Measurements from ENCODE around the gene PRDM2.

Gene PRDM2

DNA sequence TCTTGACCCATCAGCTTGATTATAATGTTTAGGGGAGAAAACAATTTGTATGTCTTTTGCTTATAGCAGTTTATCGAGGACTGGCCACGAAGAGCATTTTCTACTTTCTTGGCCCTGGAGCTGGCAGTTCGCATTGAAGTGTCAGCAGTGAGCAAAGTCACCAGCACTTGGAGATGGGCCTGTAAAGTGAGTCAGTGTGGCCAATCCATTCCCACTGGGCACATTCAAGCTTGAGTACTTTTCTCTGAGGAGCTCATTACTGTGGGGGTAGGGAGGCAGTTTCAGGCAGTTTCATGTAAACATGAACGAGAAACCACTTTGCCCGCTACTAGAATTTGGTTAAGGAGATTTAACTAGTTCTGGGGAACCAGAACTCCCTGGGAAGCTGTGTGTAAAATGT lies 164.8 kb downstream of the PRDM2 start:
- no peaks in the 10 kb centered on the region for H3K4me1 ChIP-seq (ENCODE audit: control insufficient read depth, insufficient read depth, low read length)
- no peaks in the 10 kb centered on the region for H3K27me3 ChIP-seq (ENCODE audit: control insufficient read depth, insufficient read depth, low read length, poor library complexity, severe bottlenecking)

DNA sequence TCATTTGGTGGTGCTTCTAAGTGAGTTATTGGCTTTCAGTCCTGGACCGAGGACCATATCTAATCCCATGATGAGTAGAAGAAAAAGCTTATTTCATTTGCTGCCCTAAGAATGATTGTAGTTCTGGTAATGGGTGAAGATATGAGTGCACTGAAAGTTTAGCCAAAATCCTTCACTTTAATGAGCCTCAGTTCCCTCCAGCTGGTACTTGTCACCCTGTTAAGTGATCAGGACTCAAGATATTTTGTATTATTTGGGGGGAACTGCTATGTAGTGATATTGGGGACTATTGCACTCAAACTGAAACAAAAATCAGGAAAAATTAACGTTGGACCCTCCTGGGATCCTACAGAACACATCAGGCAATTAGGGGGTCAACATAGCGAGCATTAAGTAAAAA lies 165.9 kb downstream of the PRDM2 start:
- WGBS, 2 experiments = 87 to 93% methylated on average over 3 of the region's 3 CpGs
- Histone ChIP-seq H3K36me3 (ENCODE audit: control insufficient read depth, insufficient read depth, low read length) (no peaks in the 10 kb centered on the region), H3K9me3 (ENCODE audit: control insufficient read depth, low read length) (no peaks in the 10 kb centered on the region), H3K27ac (ENCODE audit: insufficient read depth, low read depth, low read length, poor library complexity, severe bottlenecking) (no peak overlapping the region), H3K4me3 (ENCODE audit: insufficient read depth, low read depth, low read length) (no peak overlapping the region), H3K27me3 (ENCODE audit: control insufficient read depth, insufficient read depth, low read length, poor library complexity, severe bottlenecking) (no peaks in the 10 kb centered on the region), H3K4me1 (ENCODE audit: control insufficient read depth, insufficient read depth, low read length) (no peaks in the 10 kb centered on the region)

More for the DNA sequence above, 164.8 kb downstream of the PRDM2 start:
- WGBS, 2 experiments = 90 to 95% methylated on average over 5 of the region's 5 CpGs
- Histone ChIP-seq H3K4me3 (ENCODE audit: insufficient read depth, low read depth, low read length) (no peak overlapping the region), H3K36me3 (ENCODE audit: control insufficient read depth, insufficient read depth, low read length) (no peaks in the 10 kb centered on the region), H3K9me3 (ENCODE audit: control insufficient read depth, low read length) (no peaks in the 10 kb centered on the region), H3K27ac (ENCODE audit: insufficient read depth, low read depth, low read length, poor library complexity, severe bottlenecking) (no peak overlapping the region)

DNA sequence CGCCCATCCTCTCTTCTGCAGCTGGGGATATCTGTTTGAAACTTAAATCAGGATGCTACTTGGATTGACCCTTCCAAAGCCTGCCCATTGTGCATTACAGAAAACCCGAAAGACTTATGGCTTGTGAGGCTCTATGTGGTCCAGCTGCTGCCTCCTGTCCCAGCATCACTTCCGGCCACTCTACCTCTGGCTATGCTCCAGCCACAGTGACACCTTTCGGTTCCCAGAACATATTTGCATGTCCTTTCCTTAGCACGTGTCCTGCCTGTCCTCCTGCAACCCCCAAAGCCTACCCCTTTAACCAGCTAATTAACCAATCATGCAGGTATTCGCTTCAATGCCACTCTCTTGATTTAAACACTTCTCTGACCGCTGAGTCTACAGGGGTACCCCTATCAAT lies 167.6 kb downstream of the PRDM2 start:
- H3K9me3 ChIP-seq (ENCODE audit: control insufficient read depth, low read length) = no peaks in the 10 kb centered on the region
- no peaks in the 10 kb centered on the region for H3K4me1 ChIP-seq (ENCODE audit: control insufficient read depth, insufficient read depth, low read length)
- no peak overlapping the region for H3K27ac ChIP-seq (ENCODE audit: insufficient read depth, low read depth, low read length, poor library complexity, severe bottlenecking)
- WGBS, 2 experiments = 91 to 95% methylated on average over 7 of the region's 7 CpGs
- no peaks in the 10 kb centered on the region for H3K36me3 ChIP-seq (ENCODE audit: control insufficient read depth, insufficient read depth, low read length)
- no peak overlapping the region for H3K4me3 ChIP-seq (ENCODE audit: insufficient read depth, low read depth, low read length)
- no peaks in the 10 kb centered on the region for H3K27me3 ChIP-seq (ENCODE audit: control insufficient read depth, insufficient read depth, low read length, poor library complexity, severe bottlenecking)

DNA sequence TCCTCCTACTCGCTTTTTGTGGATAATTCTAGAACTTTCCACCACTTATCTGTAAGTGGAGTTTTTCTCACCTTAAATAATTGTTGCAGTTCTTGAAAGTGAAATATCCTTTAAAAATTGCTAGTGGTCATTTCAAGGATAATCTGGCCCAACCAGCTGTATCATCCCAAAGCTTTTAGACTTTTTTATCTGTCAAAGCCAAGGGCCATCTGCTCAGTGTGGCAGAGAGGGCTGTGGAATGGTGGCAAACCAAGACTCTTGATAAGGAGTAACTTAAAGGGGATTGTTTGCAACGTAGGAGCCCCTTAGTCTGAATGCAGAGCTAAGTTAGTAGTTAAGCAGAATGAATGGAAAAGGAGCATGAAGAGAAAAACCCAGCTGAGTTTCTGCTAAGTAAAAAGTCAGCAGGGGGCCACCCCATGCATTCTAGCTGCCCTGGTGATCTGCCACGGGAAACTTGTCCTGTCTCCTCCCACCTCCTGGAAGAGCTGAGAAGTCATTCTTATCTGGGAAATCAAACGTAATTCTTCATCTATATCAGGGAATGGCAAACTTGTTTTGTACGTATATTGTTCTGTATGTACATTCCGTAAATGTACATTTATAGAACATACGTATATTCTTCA lies 169.3 kb downstream of the PRDM2 start:
- Histone ChIP-seq H3K4me3 (ENCODE audit: insufficient read depth, low read depth, low read length) (no peak overlapping the region), H3K27me3 (ENCODE audit: control insufficient read depth, insufficient read depth, low read length, poor library complexity, severe bottlenecking) (no peaks in the 10 kb centered on the region), H3K36me3 (ENCODE audit: control insufficient read depth, insufficient read depth, low read length) (no peaks in the 10 kb centered on the region), H3K4me1 (ENCODE audit: control insufficient read depth, insufficient read depth, low read length) (no peaks in the 10 kb centered on the region), H3K27ac (ENCODE audit: insufficient read depth, low read depth, low read length, poor library complexity, severe bottlenecking) (no peak overlapping the region), H3K9me3 (ENCODE audit: control insufficient read depth, low read length) (no peaks in the 10 kb centered on the region)
- WGBS, 2 experiments = 42 to 50% methylated on average over 4 to 7 of the region's 7 CpGs

DNA sequence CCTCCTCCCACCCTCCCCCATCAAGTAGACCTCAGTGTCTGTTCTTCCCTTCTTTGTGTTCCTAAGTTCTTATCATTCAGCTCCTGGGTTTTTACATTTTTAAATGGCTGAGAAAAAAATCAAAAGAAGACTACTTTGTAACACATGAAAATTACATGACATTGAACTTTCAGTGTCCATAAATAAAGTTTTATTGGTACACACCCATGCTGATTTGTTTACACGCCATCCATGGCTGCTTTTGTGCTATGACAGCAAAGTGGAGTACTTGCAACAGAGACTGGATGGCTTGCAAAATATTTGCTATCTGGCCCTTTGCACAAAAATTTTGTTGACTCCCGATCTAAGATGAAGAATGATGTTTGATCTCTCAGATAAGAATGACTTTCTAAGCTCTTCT lies 171.4 kb downstream of the PRDM2 start:
- no peaks in the 10 kb centered on the region for H3K27me3 ChIP-seq (ENCODE audit: control insufficient read depth, insufficient read depth, low read length, poor library complexity, severe bottlenecking)
- no peak overlapping the region for H3K27ac ChIP-seq (ENCODE audit: insufficient read depth, low read depth, low read length, poor library complexity, severe bottlenecking)
- 91 to 93% methylated on average over 2 of the region's 2 CpGs for WGBS, 2 experiments
- H3K4me3 ChIP-seq (ENCODE audit: insufficient read depth, low read depth, low read length) = no peak overlapping the region
- H3K4me1 ChIP-seq (ENCODE audit: control insufficient read depth, insufficient read depth, low read length) = no peaks in the 10 kb centered on the region
- no peaks in the 10 kb centered on the region for H3K9me3 ChIP-seq (ENCODE audit: control insufficient read depth, low read length)
- H3K36me3 ChIP-seq (ENCODE audit: control insufficient read depth, insufficient read depth, low read length) = no peaks in the 10 kb centered on the region

DNA sequence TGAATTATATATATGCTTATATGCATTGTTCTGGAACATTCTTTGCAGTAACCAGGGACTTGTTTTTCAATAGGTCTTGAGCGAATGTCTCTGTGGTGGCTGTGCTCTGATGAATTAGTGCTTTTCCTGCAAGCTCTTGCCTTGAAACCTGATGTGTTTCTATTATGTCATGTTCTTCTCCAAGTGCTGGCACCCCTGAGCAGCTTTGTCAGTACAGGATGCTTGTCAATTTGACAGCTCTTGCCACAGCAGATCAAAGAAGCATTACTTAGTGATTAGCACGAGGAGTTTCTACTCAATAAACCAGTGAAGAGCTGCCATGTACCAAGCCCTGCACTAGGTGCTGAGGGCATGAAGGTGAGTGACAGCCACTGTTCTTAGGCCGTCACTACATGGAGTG lies 171.9 kb downstream of the PRDM2 start:
- H3K27me3 ChIP-seq (ENCODE audit: control insufficient read depth, insufficient read depth, low read length, poor library complexity, severe bottlenecking) = no peaks in the 10 kb centered on the region
- WGBS, 2 experiments = 68 to 74% methylated on average over 3 of the region's 3 CpGs
- no peak overlapping the region for H3K4me3 ChIP-seq (ENCODE audit: insufficient read depth, low read depth, low read length)
- H3K4me1 ChIP-seq (ENCODE audit: control insufficient read depth, insufficient read depth, low read length) = no peaks in the 10 kb centered on the region
- no peak overlapping the region for H3K27ac ChIP-seq (ENCODE audit: insufficient read depth, low read depth, low read length, poor library complexity, severe bottlenecking)
- no peaks in the 10 kb centered on the region for H3K9me3 ChIP-seq (ENCODE audit: control insufficient read depth, low read length)
- no peaks in the 10 kb centered on the region for H3K36me3 ChIP-seq (ENCODE audit: control insufficient read depth, insufficient read depth, low read length)

DNA sequence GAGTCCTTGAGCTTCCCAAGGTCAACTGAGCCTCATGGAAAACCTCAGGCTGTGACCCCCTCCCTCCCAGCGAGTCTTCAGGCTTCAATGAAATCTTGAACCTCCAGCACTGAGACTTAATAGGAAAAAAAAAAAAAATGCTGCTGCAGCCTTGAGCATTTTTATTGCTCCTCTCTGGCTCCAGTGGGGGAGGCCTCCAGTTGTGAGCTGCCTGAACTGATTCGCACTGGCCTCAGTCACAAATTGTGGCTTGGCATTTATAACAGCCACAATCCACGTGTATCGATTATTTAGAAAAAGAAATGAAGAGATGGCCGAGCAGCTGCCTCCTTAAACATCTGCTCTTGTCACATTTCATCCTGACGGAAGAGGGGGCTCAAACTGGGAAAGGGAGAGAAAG lies 173.0 kb downstream of the PRDM2 start:
- H3K36me3 ChIP-seq (ENCODE audit: control insufficient read depth, insufficient read depth, low read length) = no peaks in the 10 kb centered on the region
- no peak overlapping the region for H3K27ac ChIP-seq (ENCODE audit: insufficient read depth, low read depth, low read length, poor library complexity, severe bottlenecking)

More for the DNA sequence above, 173.0 kb downstream of the PRDM2 start:
- Histone ChIP-seq H3K4me3 (ENCODE audit: insufficient read depth, low read depth, low read length) (no peak overlapping the region), H3K9me3 (ENCODE audit: control insufficient read depth, low read length) (no peaks in the 10 kb centered on the region), H3K4me1 (ENCODE audit: control insufficient read depth, insufficient read depth, low read length) (no peaks in the 10 kb centered on the region), H3K27me3 (ENCODE audit: control insufficient read depth, insufficient read depth, low read length, poor library complexity, severe bottlenecking) (no peaks in the 10 kb centered on the region)
- WGBS, 2 experiments = 87 to 89% methylated on average over 6 of the region's 6 CpGs
